Panc1 (cell line): Measurements from ENCODE around the gene MPZL3. TPM values are rescaled to one million over a fixed set of nuclear protein-coding genes. Genes with fewer than 3 reads are reported as not detected.

Experiments
- ATAC-seq: fragments of 200-7000 bp; cut with Tn5 transposase; 2 replicates; pipeline ENCODE4 v1.9.1; 2020; ENCODE audit warnings: mild to moderate bottlenecking, moderate library complexity
- BruUV-seq: library from RNA; stranded (reverse); fragments of 400-500 nt; replicated peaks from 2 replicates; lab custom pipeline; 2021; lab: Mats Ljungman, UMichigan
- CTCF ChIA-PET: fragments of 300-600 bp; sonication (Branson Sonifier 250); formaldehyde crosslinking; loops from one replicate; lab custom pipeline; 2022; ENCODE audit warnings: antibody characterized with exemption; lab: Charles Lee
- POLR2A ChIA-PET: fragments of 300-600 bp; sonication (Branson Sonifier 250); formaldehyde crosslinking; loops from one replicate; lab custom pipeline; 2022; ENCODE audit warnings: antibody characterized with exemption; lab: Charles Lee
- DNase-seq: peaks from one replicate; pipeline ENCODE4 v3.0.0-alpha.2; 2010; ENCODE audit warnings: low read depth, low spot score
- H3K27ac ChIP-seq: 2 replicates; pipeline ENCODE4 v1.5.1; 2011; ENCODE audit warnings: mild to moderate bottlenecking, low read length, inconsistent platforms
- H3K27me3 ChIP-seq: fragments of 200-500 bp; sonication (Bioruptor generic); 2 replicates; pipeline ENCODE4 v1.6.0; 2014; ENCODE audit warnings: low read length, inconsistent platforms; ENCODE audit not compliant: control insufficient read depth, insufficient read depth
- H3K36me3 ChIP-seq: fragments of 200-500 bp; sonication (Bioruptor generic); 2 replicates; pipeline ENCODE4 v1.5.1; 2014; ENCODE audit warnings: inconsistent platforms, mild to moderate bottlenecking, low read length, moderate library complexity; ENCODE audit not compliant: control insufficient read depth, insufficient read depth
- H3K4me1 ChIP-seq: 2 replicates; pipeline ENCODE4 v1.5.1; 2011; ENCODE audit warnings: inconsistent platforms, mild to moderate bottlenecking, low read length, moderate library complexity; ENCODE audit not compliant: control insufficient read depth, insufficient read depth
- H3K4me3 ChIP-seq, 2 experiments: 2 replicates each; pipeline ENCODE4 v1.5.1; 2011 to 2012; ENCODE audit warnings: low read depth in 2 of 2, low read length in 2 of 2, mild to moderate bottlenecking in 2 of 2, inconsistent platforms in 1 of 2, moderate library complexity in 1 of 2
- H3K9me3 ChIP-seq: fragments of 200-500 bp; sonication (Bioruptor generic); 2 replicates; pipeline ENCODE4 v1.5.1; 2014; ENCODE audit warnings: low read depth, mild to moderate bottlenecking, inconsistent platforms, low read length, moderate library complexity; ENCODE audit not compliant: control insufficient read depth, insufficient read depth
- CTCF ChIP-seq: fragments of 450-650 bp; IDR thresholded peaks from 2 replicates; pipeline ENCODE4 v1.5.1; 2017; ENCODE audit warnings: mild to moderate bottlenecking
- POLR2AphosphoS5 ChIP-seq: IDR thresholded peaks from 2 replicates; pipeline ENCODE4 v1.6.1; 2012; ENCODE audit warnings: mild to moderate bottlenecking, low read depth, low read length, moderate library complexity
- REST ChIP-seq, 2 experiments: IDR thresholded peaks; 2 replicates each; pipeline ENCODE4 v1.6.1; 2011 to 2012; ENCODE audit warnings: low read depth in 2 of 2, control low read depth in 1 of 2, low read length in 1 of 2, mild to moderate bottlenecking in 1 of 2, moderate library complexity in 1 of 2; ENCODE audit not compliant: insufficient read depth in 1 of 2
- SIN3A ChIP-seq: IDR thresholded peaks from 2 replicates; pipeline ENCODE4 v1.6.1; 2012; ENCODE audit warnings: low read depth, mild to moderate bottlenecking, low read length, moderate library complexity, borderline replicate concordance; ENCODE audit not compliant: insufficient read depth
- TCF7L2 ChIP-seq: IDR thresholded peaks from 2 replicates; pipeline ENCODE4 v1.6.1; 2011; ENCODE audit warnings: mild to moderate bottlenecking, low read depth, low read length, inconsistent platforms
- in situ Hi-C: cut with HindIII; loops from 2 replicates; pipeline ENCODE4 v1.10.0; 2016; ENCODE audit warnings: low sequenced_read_pairs, low pct_unique_long_range_greater_than_20kb
- intact Hi-C: fragments of 100-400 bp; cut with micrococcal nuclease; formaldehyde crosslinking; loops from one replicate; pipeline ENCODE4 v1.10.0; 2022; ENCODE audit not compliant: unreplicated experiment
- total RNA-seq: library from RNA; stranded (reverse); gene quantifications from one replicate; pipeline ENCODE4 v1.2.1, GENCODE V29; 2021; ENCODE audit not compliant: unreplicated experiment

Gene MPZL3
- total RNA-seq, 1 experiment from 2014 or later = 1.0 TPM

GRCh38 chr11:118226781-118227180, 25.4 kb downstream of the MPZL3 start:
- DNase-seq (no peak), ATAC-seq (no peak)
- Histone ChIP-seq H3K4me1 (no peaks in the 10 kb centered on the region), H3K27ac (no peak overlapping the region), H3K9me3 (no peaks in the 10 kb centered on the region), H3K27me3 (peaks cover 16% of the 10 kb centered on the region), H3K4me3 (no peak overlapping the region), H3K36me3 (no peaks in the 10 kb centered on the region)
- ChIA-PET POLR2A (no interaction called here), CTCF (interaction anchor here (0.6 kb wide), 1 partner anchor 121 kb away, joined by 3 read pairs; no protein-coding TSS in a partner anchor)
- in situ Hi-C loops = no loop called here
- intact Hi-C loops = no loop called here
- no peak for TF ChIP-seq TCF7L2
- TF ChIP-seq REST (IDR thresholded peaks at IDR 0.05; ENCODE audit: insufficient read depth in 1 of 2, low read depth in 2 of 2, low read length in 1 of 2) = no peak
- TF ChIP-seq SIN3A = no peak
- no peak for TF ChIP-seq CTCF
- TF ChIP-seq POLR2AphosphoS5 = no peak
- BruUV-seq = no TSS peak

GRCh38 chr11:118226296-118226695, 25.9 kb downstream of the MPZL3 start:
- in situ Hi-C loops (no loop called here), intact Hi-C loops (no loop called here)
- POLR2A ChIA-PET = no interaction called here
- CTCF ChIA-PET = no interaction called here
- ATAC-seq (no peak), DNase-seq (no peak)
- no peaks in the 10 kb centered on the region for H3K9me3 ChIP-seq
- TF ChIP-seq REST (IDR thresholded peaks at IDR 0.05; ENCODE audit: insufficient read depth in 1 of 2, low read depth in 2 of 2, low read length in 1 of 2) (no peak), CTCF (no peak), POLR2AphosphoS5 (no peak), TCF7L2 (no peak), SIN3A (no peak)
- BruUV-seq = no TSS peak
- no peaks in the 10 kb centered on the region for H3K4me1 ChIP-seq
- H3K27ac ChIP-seq = no peak overlapping the region
- H3K27me3 ChIP-seq = peaks cover 18% of the 10 kb centered on the region
- H3K4me3 ChIP-seq = no peak overlapping the region
- no peaks in the 10 kb centered on the region for H3K36me3 ChIP-seq
